ENCODE measurements around the gene METTL1.

Gene METTL1

GRCh38 chr12:57766464-57767304 is 5.2 kb downstream of the METTL1 start, which contains the start of gene CYP27B1:
TSS of gene CYP27B1 (minus strand) at chr12:57767078. CDS start at chr12:57767041, 37 bp downstream.
- no peak for DNase-seq

GRCh38 chr12:57765698-57766463 is 6.0 kb downstream of the METTL1 start:
- DNase-seq = no peak

- DNase-seq = no peak
Observed at GRCh38 chr12:57765003-57765697, 6.8 kb downstream of the METTL1 start.

GRCh38 chr12:57764662-57765002 is 7.3 kb downstream of the METTL1 start:
- no peak for DNase-seq

GRCh38 chr12:57763881-57764661 is 7.8 kb downstream of the METTL1 start:
- no peak for DNase-seq

- no peak for DNase-seq
Observed at GRCh38 chr12:57762463-57762862, 9.4 kb downstream of the METTL1 start.

- no peak for DNase-seq
Observed at GRCh38 chr12:57761391-57761998, 10.4 kb downstream of the METTL1 start.

GRCh38 chr12:57760347-57760982 is 11.4 kb downstream of the METTL1 start:
- DNase-seq = no peak

- no peak for DNase-seq
Observed at GRCh38 chr12:57759360-57759980, 12.4 kb downstream of the METTL1 start.

- no peak for DNase-seq
Observed at GRCh38 chr12:57758552-57759359, 13.1 kb downstream of the METTL1 start.

- DNase-seq = no peak
Observed at GRCh38 chr12:57757771-57758170, 14.1 kb downstream of the METTL1 start.

- peak; percentile 22 for DNase-seq
Observed at GRCh38 chr12:57756406-57757341, 15.2 kb downstream of the METTL1 start.

- DNase-seq = no peak
Observed at GRCh38 chr12:57755454-57756372, 16.2 kb downstream of the METTL1 start.

GRCh38 chr12:57755194-57755453 is 16.8 kb downstream of the METTL1 start:
- no peak for DNase-seq

GRCh38 chr12:57754411-57755193 is 17.3 kb downstream of the METTL1 start, which contains the start of gene MARCHF9:
TSS of gene MARCHF9 (plus strand) at chr12:57755103. CDS start at chr12:57755529, 426 bp downstream.
- DNase-seq = peak; percentile 31

GRCh38 chr12:57753756-57754337 is 18.1 kb downstream of the METTL1 start:
- DNase-seq = no peak

GRCh38 chr12:57752668-57753000 is 19.3 kb downstream of the METTL1 start:
- DNase-seq = no peak
